GM12891 (cell line): ENCODE data around the gene SPATA33.
"Not testable (repeated sequence)": the region's sequence is repeated elsewhere in the genome, so short reads cannot be mapped to it uniquely, and the experiment has no call there.

Experiments used
- DNase-seq: peaks from one replicate; pipeline ENCODE4 v3.0.0; 2011; ENCODE audit warnings: low spot score; ENCODE audit not compliant: insufficient read length
- FAIRE-seq: peaks from 2 replicates; lab custom pipeline; 2011; peaks lifted over from hg19 to GRCh38; lab: Jason Lieb, UNC
- PAX5 ChIP-seq: IDR thresholded peaks from 2 replicates; pipeline ENCODE4 v1.6.1; 2011; ENCODE audit warnings: low read length, moderate library complexity, mild to moderate bottlenecking; ENCODE audit not compliant: insufficient read depth, severe bottlenecking
- POLR2A ChIP-seq: IDR thresholded peaks from 2 replicates; pipeline ENCODE4 v1.6.1; 2011; ENCODE audit warnings: low read depth, low read length, control low read depth
- POLR2AphosphoS5 ChIP-seq: IDR thresholded peaks from 2 replicates; pipeline ENCODE4 v1.6.1; 2011; ENCODE audit warnings: low read depth, low read length, control low read depth
- POU2F2 ChIP-seq: IDR thresholded peaks from 2 replicates; pipeline ENCODE4 v1.6.1; 2011; ENCODE audit warnings: low read depth, mild to moderate bottlenecking, control low read depth, low read length, moderate library complexity
- SPI1 ChIP-seq: IDR thresholded peaks from 2 replicates; pipeline ENCODE4 v1.6.1; 2011; ENCODE audit warnings: low read depth, low read length, control low read depth
- TAF1 ChIP-seq: IDR thresholded peaks from 2 replicates; pipeline ENCODE4 v1.6.1; 2011; ENCODE audit warnings: low read depth, low read length, control low read depth

The SPATA33 gene

DNA sequence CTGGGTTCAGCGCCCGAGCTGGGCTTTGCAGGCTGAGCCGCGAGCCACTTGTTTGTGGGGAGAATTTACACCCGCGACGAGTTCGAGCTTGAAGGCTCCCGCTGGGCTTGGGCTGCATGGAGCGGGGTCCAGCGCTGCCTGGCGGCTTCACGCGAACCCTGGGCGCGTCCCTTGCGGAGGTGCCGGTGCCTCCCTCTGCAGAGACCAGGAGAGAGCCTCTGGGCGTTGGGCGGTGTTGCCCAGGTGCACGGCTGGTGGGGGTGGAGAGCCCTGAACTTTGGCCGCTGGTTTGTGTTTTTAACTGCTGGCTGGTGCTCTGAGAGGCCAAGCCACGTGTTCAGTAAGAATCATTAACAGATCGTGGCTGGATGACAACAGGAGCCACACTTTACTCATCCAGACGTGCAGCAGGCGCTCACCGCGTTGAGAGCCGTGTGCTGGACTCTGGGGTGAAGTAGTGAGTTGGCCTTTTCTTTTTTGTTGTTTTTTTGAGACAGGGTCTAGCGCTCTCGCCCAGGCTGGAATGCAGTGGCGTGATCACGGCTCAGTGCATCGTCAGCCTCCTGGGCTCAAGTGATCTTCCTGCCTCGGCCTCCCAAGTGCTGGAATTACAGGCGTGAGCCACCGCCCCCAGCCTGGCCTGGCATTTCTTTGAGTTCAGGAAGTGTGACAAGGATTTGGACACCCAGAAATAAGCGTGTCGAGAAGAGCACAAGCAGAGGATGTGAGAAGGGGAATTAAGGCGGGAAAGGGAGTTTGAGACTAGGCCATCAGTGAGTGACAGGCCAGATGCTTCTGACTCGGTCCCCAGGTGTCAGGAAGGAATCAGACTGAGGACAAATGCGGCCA lies 29.7 kb downstream of the SPATA33 start:
- FAIRE-seq (peak; percentile 75), DNase-seq (no peak)
- no peak for TF ChIP-seq SPI1
- no peak for TF ChIP-seq TAF1
- TF ChIP-seq POLR2AphosphoS5 = no peak
- TF ChIP-seq POLR2A = no peak
- TF ChIP-seq POU2F2 = no peak
- no peak for TF ChIP-seq PAX5

DNA sequence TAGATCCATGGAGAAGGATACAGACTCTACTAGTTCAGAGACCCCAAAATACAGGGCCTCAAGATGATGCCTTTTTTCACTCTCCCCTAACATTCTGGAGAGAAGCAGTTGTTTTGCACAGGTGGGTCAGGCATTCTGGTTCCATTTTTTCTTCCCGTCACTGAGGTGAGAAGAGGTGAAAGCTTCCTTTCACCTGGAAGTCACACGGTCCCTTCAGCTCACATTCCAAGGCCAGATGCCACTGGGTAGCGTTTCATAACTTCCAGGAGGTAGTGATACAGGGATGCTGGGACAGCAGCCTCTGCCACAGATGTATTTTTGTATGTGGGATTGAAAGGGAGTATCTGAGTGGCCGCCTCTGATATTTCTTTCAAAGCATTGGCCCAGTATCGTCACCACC lies 30.8 kb downstream of the SPATA33 start:
- TF ChIP-seq POU2F2 (no peak), TAF1 (no peak)
- FAIRE-seq (no peak), DNase-seq (no peak)

GRCh38 chr16:89689142-89689541 lies 31.5 kb downstream of the SPATA33 start:
- TF ChIP-seq SPI1 = no peak
- TF ChIP-seq PAX5 = no peak
- no peak for TF ChIP-seq POLR2A
- TF ChIP-seq POU2F2 = no peak
- DNase-seq (no peak), FAIRE-seq (no peak)

- FAIRE-seq, DNase-seq: not testable (repeated sequence)
These were observed 32.0 kb downstream of the SPATA33 start for GRCh38 chr16:89689621-89690020.

- DNase-seq (no peak), FAIRE-seq (no peak)
These were observed 32.8 kb downstream of the SPATA33 start for GRCh38 chr16:89690392-89690901.

GRCh38 chr16:89691231-89691985 lies 33.8 kb downstream of the SPATA33 start:
- DNase-seq = no peak
- TF ChIP-seq TAF1 (no peak), POU2F2 (no peak), POLR2AphosphoS5 (no peak), SPI1 (no peak), POLR2A (no peak), PAX5 (no peak)
- peak; percentile 20 for FAIRE-seq

More at GRCh38 chr16:89690392-89690901, 32.8 kb downstream of the SPATA33 start:
- TF ChIP-seq POLR2AphosphoS5 (no peak), POLR2A (no peak), POU2F2 (no peak), PAX5 (no peak), TAF1 (no peak)

DNA sequence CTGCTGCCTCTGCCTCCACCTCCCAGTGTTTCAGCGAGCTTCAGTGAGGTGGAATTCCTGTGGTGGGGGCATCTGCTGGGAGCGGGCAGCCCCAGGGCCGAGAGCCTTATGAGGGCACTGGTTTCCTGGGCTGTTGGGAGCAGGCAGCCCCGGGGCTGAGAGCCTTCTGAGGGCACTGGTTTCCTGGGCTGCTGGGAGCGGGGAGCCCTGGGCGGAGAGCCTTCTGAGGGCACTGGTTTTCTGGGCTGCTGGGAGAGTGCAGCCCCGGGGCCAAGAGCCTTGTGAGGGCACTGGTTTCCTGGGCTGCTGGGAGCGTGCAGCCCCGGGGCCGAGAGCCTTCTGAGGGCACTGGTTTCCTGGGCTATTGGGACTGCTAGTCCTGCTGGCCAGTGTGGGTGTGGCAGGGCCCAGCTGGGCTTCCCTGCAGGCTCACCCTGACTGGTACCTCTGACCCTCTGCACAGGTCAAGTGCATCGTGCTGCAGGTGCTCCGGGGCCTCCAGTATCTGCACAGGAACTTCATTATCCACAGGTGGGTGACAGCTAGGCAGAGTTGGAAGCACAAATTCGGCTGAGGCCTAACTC lies 34.4 kb downstream of the SPATA33 start:
- DNase-seq = no peak
- TF ChIP-seq POLR2A (no peak), TAF1 (no peak), POU2F2 (no peak), POLR2AphosphoS5 (no peak), PAX5 (no peak), SPI1 (no peak)
- FAIRE-seq = no peak

DNA sequence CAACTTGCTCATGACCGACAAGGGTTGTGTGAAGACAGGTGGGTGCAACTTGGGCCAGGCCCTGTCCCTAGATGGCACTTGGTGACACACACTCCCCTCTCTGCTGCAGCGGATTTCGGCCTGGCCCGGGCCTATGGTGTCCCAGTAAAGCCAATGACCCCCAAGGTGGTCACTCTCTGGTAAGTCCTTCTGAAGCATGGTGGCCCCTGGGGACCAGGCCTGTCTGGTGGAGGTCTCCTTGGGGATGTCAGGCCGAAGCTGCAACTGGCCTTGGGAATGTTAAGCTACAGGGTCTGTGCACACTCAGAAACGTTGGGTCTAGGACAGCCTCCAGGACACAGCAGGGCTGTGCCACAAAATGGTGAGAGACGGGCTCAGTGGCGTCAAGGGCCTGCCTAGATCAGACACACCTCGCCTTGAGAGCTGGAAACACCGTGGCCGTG lies 35.7 kb downstream of the SPATA33 start:
- FAIRE-seq (no peak), DNase-seq (no peak)
- TF ChIP-seq POLR2AphosphoS5 (no peak), SPI1 (no peak), POLR2A (no peak), PAX5 (no peak), POU2F2 (no peak), TAF1 (no peak)

- FAIRE-seq (no peak), DNase-seq (no peak)
- TF ChIP-seq POU2F2 = no peak
- TF ChIP-seq PAX5 = no peak
- TF ChIP-seq TAF1 = no peak
- no peak for TF ChIP-seq SPI1
- no peak for TF ChIP-seq POLR2A
- TF ChIP-seq POLR2AphosphoS5 = no peak
These were observed 36.5 kb downstream of the SPATA33 start for GRCh38 chr16:89693931-89694783.

GRCh38 chr16:89694784-89695085 lies 37.1 kb downstream of the SPATA33 start:
- DNase-seq, FAIRE-seq: not testable (repeated sequence)
